PC-9 (cell line): ENCODE measurements around the gene MINDY1. TPM values are rescaled to one million over a fixed set of nuclear protein-coding genes. Genes with fewer than 3 reads are reported as not detected.

ENCODE experiments used
- BruUV-seq: library from RNA; stranded (reverse); fragments of 400-500 nt; replicated peaks from 2 replicates; lab custom pipeline; 2021; lab: Mats Ljungman, UMichigan
- CTCF ChIA-PET: fragments of 300-600 bp; sonication (Branson Sonifier 250); formaldehyde crosslinking; loops from one replicate; lab custom pipeline; 2022; ENCODE audit warnings: antibody characterized with exemption; lab: Charles Lee
- POLR2A ChIA-PET: fragments of 300-600 bp; sonication (Branson Sonifier 250); formaldehyde crosslinking; loops from one replicate; lab custom pipeline; 2022; ENCODE audit warnings: antibody characterized with exemption; ENCODE audit not compliant: unreplicated experiment; lab: Charles Lee
- DNase-seq, 2 experiments: peaks; one replicate each; pipeline versions ENCODE4 v3.0.0 to v3.0.0-alpha.2; 2015 to 2022; ENCODE audit warnings: mixed read lengths in 1 of 2
- H2AFZ ChIP-seq: fragments of 200-600 bp; sonication (generic); 2 replicates; pipeline ENCODE4 v1.8.1; 2017; ENCODE audit warnings: antibody characterized with exemption
- H3F3A ChIP-seq: fragments of 200-600 bp; sonication (generic); 2 replicates; pipeline ENCODE4 v1.8.1; 2017; ENCODE audit warnings: antibody characterized with exemption, mild to moderate bottlenecking, low read depth; ENCODE audit not compliant: insufficient read depth
- H3K27ac ChIP-seq: fragments of 200-600 bp; sonication (generic); 2 replicates; pipeline ENCODE4 v1.6.1; 2016; ENCODE audit warnings: mixed run types
- H3K27me3 ChIP-seq: fragments of 200-600 bp; sonication (generic); 2 replicates; pipeline ENCODE4 v1.6.1; 2016; ENCODE audit warnings: low read depth, mixed run types; ENCODE audit not compliant: insufficient read depth
- H3K36me3 ChIP-seq: fragments of 200-600 bp; sonication (generic); 2 replicates; pipeline ENCODE4 v1.6.1; 2016; ENCODE audit warnings: low read depth, mixed run types
- H3K4me1 ChIP-seq: fragments of 200-600 bp; sonication (generic); replicated peaks from 2 replicates; pipeline ENCODE4 v1.6.1; 2016; ENCODE audit warnings: mixed run types; ENCODE audit not compliant: insufficient read depth
- H3K4me2 ChIP-seq: fragments of 200-600 bp; sonication (generic); 2 replicates; pipeline ENCODE4 v1.6.1; 2017; ENCODE audit warnings: mixed run types
- H3K4me3 ChIP-seq: fragments of 200-600 bp; sonication (generic); 2 replicates; pipeline ENCODE4 v1.6.1; 2016; ENCODE audit warnings: mixed run types
- H3K79me2 ChIP-seq: fragments of 200-600 bp; sonication (generic); 2 replicates; pipeline ENCODE4 v1.6.1; 2017; ENCODE audit warnings: low read depth, mixed run types
- H3K9me2 ChIP-seq: fragments of 200-600 bp; sonication (generic); 2 replicates; pipeline ENCODE4 v1.8.1; 2017; ENCODE audit warnings: mild to moderate bottlenecking; ENCODE audit not compliant: insufficient read depth
- H3K9me3 ChIP-seq: fragments of 200-600 bp; sonication (generic); 2 replicates; pipeline ENCODE4 v1.8.1; 2016; ENCODE audit warnings: low read depth; ENCODE audit not compliant: insufficient read depth
- H4K20me1 ChIP-seq: fragments of 200-600 bp; sonication (generic); 2 replicates; pipeline ENCODE4 v1.8.1; 2017; ENCODE audit not compliant: insufficient read depth
- EZH2 ChIP-seq: fragments of 200-600 bp; sonication (generic); IDR thresholded peaks from 2 replicates; pipeline ENCODE4 v1.8.0; 2017; ENCODE audit warnings: antibody characterized with exemption, low read depth
- intact Hi-C: fragments of 100-400 bp; cut with micrococcal nuclease; formaldehyde crosslinking; loops from one replicate; pipeline ENCODE4 v1.10.0; 2022; ENCODE audit not compliant: unreplicated experiment
- total RNA-seq: library from RNA; stranded (reverse); gene quantifications from 2 replicates; pipeline ENCODE4 v1.2.3, GENCODE V29; 2021
- TF ChIP-seq, protein P1 (sequence below): fragments of 200-600 bp; sonication (generic); conservative IDR thresholded peaks from 2 replicates; pipeline ENCODE4 v1.6.1; 2017; ENCODE audit warnings: mixed run types, antibody characterized with exemption, mild to moderate bottlenecking, moderate library complexity

The MINDY1 gene
- total RNA-seq, 1 experiment from 2014 or later, result 17.6 TPM

DNA sequence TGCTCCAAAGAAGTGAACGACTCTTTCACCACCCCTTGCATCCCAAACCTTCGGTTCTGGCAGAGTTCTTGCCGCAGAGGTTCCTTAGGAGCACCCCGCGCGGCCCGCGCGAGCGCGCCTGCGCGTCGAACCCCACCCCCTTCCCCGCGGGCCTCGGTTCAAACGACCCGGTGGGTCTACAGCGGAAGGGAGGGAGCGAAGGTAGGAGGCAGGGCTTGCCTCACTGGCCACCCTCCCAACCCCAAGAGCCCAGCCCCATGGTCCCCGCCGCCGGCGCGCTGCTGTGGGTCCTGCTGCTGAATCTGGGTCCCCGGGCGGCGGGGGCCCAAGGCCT lies 40.9 kb upstream of the MINDY1 start, which contains the start of gene C1orf56:
Gene C1orf56 (plus strand): TSS at position 161 of the 334 bp plus-strand sequence. CDS start 97 bp downstream, at position 258.
- Histone ChIP-seq H3K27ac (peak within 1 kb of the TSS; percentile 9), H3K4me3 (peak within 1 kb of the TSS; percentile 66), H4K20me1 (no peaks in the 10 kb centered on the region), H3K4me2 (peak within 1 kb of the TSS; percentile 97), H3K27me3 (no peaks in the 10 kb centered on the region), H3K9me3 (no peaks in the 10 kb centered on the region), H3K36me3 (0 out of 2 replicates have a peak, but pooled peaks cover 5% of the 10 kb centered on the region), H2AFZ (peak within 1 kb of the TSS; percentile 89), H3K4me1 (peaks cover 5% of the 10 kb centered on the region), H3F3A (peaks cover 32% of the 10 kb centered on the region), H3K9me2 (no peaks in the 10 kb centered on the region), H3K79me2 (no peaks in the 10 kb centered on the region)
- intact Hi-C loops, result loop anchor here (1.0 kb wide), 1 partner anchor 39 kb away; the partner anchor contains the start of gene PRUNE1
- CTCF ChIA-PET, result interaction anchor here (0.6 to 1.1 kb wide), 3 partner anchors 10 to 1943 kb away, joined by 3 to 5 read pairs (median 5); no protein-coding TSS in a partner anchor
- peak in 1 of 2 experiments; percentile 70 for DNase-seq
- no TSS peak for BruUV-seq
- TF ChIP-seq, protein P1, sequence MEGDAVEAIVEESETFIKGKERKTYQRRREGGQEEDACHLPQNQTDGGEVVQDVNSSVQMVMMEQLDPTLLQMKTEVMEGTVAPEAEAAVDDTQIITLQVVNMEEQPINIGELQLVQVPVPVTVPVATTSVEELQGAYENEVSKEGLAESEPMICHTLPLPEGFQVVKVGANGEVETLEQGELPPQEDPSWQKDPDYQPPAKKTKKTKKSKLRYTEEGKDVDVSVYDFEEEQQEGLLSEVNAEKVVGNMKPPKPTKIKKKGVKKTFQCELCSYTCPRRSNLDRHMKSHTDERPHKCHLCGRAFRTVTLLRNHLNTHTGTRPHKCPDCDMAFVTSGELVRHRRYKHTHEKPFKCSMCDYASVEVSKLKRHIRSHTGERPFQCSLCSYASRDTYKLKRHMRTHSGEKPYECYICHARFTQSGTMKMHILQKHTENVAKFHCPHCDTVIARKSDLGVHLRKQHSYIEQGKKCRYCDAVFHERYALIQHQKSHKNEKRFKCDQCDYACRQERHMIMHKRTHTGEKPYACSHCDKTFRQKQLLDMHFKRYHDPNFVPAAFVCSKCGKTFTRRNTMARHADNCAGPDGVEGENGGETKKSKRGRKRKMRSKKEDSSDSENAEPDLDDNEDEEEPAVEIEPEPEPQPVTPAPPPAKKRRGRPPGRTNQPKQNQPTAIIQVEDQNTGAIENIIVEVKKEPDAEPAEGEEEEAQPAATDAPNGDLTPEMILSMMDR, result no peak
- no peak for TF ChIP-seq EZH2
- POLR2A ChIA-PET, result interaction anchor here (0.6 to 0.7 kb wide), 2 partner anchors 41 to 101 kb away, joined by 3 to 4 read pairs; no protein-coding TSS in a partner anchor

GRCh38 chr1:151043163-151043562 lies 36.5 kb upstream of the MINDY1 start:
- Histone ChIP-seq H4K20me1 (no peaks in the 10 kb centered on the region), H3K27ac (no peak overlapping the region), H3F3A (0 out of 2 replicates have a peak, but pooled peaks cover 7% of the 10 kb centered on the region), H3K9me3 (no peaks in the 10 kb centered on the region), H3K9me2 (no peaks in the 10 kb centered on the region), H3K4me1 (no peaks in the 10 kb centered on the region; the same call in 1 of the 2 replicates), H3K36me3 (no peaks in the 10 kb centered on the region), H3K27me3 (no peaks in the 10 kb centered on the region), H3K4me3 (no peak overlapping the region), H2AFZ (no peak overlapping the region), H3K79me2 (no peaks in the 10 kb centered on the region), H3K4me2 (no peak overlapping the region)
- intact Hi-C loops, result no loop called here
- BruUV-seq, result no TSS peak
- ChIA-PET CTCF (no interaction called here), POLR2A (no interaction called here)
- TF ChIP-seq, protein P1, result no peak
- no peak for DNase-seq

DNA sequence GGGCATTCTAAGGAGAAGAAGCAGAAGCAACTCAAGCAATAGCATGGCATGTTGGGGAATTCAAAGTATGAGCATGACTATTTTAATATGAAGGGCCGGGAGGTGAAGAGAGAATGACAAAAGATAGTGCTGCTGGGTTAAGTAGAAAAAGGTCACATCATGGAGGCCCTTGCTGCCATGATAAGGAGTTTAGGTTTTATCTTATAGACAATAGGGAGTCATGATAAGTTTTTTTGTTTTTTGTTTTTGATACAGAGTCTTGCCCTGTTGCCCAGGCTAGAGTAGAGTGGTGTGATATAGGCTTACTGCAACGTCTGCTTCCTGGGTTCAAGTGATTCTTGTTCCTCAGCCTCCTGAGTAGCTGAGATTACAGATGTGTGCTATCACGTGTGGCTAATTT lies 32.8 kb upstream of the MINDY1 start:
- Histone ChIP-seq H3K27ac (no peak overlapping the region), H3K4me2 (no peak overlapping the region), H3K79me2 (no peaks in the 10 kb centered on the region), H3K36me3 (no peaks in the 10 kb centered on the region), H3K27me3 (no peaks in the 10 kb centered on the region), H2AFZ (no peak overlapping the region), H3K4me1 (peaks cover 12% of the 10 kb centered on the region), H3K4me3 (no peak overlapping the region), H3F3A (no peaks in the 10 kb centered on the region), H3K9me3 (no peaks in the 10 kb centered on the region), H4K20me1 (no peaks in the 10 kb centered on the region), H3K9me2 (no peaks in the 10 kb centered on the region)
- ChIA-PET CTCF (no interaction called here), POLR2A (no interaction called here)
- BruUV-seq, result no TSS peak
- TF ChIP-seq, protein P1, result no peak
- no peak for TF ChIP-seq EZH2
- intact Hi-C loops, result no loop called here
- DNase-seq, result no peak
